A673 (cell line): ENCODE results near the gene ARID3A. TPM values are rescaled to one million over a fixed set of nuclear protein-coding genes. Genes with fewer than 3 reads are reported as not detected.

ENCODE experiments used
- BruUV-seq: library from RNA; stranded (reverse); fragments of 400-500 nt; replicated peaks from 2 replicates; lab custom pipeline; 2021; lab: Mats Ljungman, UMichigan
- CTCF ChIA-PET: fragments of 300-600 bp; sonication (Branson Sonifier 250); formaldehyde crosslinking; loops from one replicate; lab custom pipeline; 2022; ENCODE audit warnings: antibody characterized with exemption; lab: Charles Lee
- POLR2A ChIA-PET: fragments of 300-600 bp; sonication (Branson Sonifier 250); formaldehyde crosslinking; loops from one replicate; lab custom pipeline; 2022; ENCODE audit warnings: antibody characterized with exemption; ENCODE audit not compliant: low non-redundant PET; lab: Charles Lee
- DNase-seq: peaks from one replicate; pipeline ENCODE4 v3.0.0-alpha.2; 2015; ENCODE audit warnings: low spot score
- H3K27ac ChIP-seq: fragments of 200-600 bp; sonication (generic); 2 replicates; pipeline ENCODE4 v1.5.1; 2016; ENCODE audit warnings: mixed run types, low read depth, mild to moderate bottlenecking, mixed read lengths, antibody characterized with exemption, low read length; ENCODE audit not compliant: poor library complexity, severe bottlenecking
- H3K27me3 ChIP-seq: fragments of 200-600 bp; sonication (generic); replicated peaks from 2 replicates; pipeline ENCODE4 v1.6.1; 2017; ENCODE audit warnings: mixed run types, low read depth, mild to moderate bottlenecking, mixed read lengths, antibody characterized with exemption, low read length; ENCODE audit not compliant: insufficient read depth, poor library complexity
- H3K36me3 ChIP-seq: fragments of 200-600 bp; sonication (generic); 2 replicates; pipeline ENCODE4 v1.6.1; 2016; ENCODE audit warnings: mixed run types, mild to moderate bottlenecking, mixed read lengths, antibody characterized with exemption, low read length; ENCODE audit not compliant: insufficient read depth, poor library complexity, severe bottlenecking
- H3K4me1 ChIP-seq: fragments of 200-600 bp; sonication (generic); 2 replicates; pipeline ENCODE4 v1.6.1; 2017; ENCODE audit warnings: mixed run types, mild to moderate bottlenecking, mixed read lengths, antibody characterized with exemption, low read length; ENCODE audit not compliant: insufficient read depth, poor library complexity, severe bottlenecking
- H3K4me3 ChIP-seq: fragments of 200-600 bp; sonication (generic); 2 replicates; pipeline ENCODE4 v1.5.1; 2016; ENCODE audit warnings: low read depth, mixed run types, mild to moderate bottlenecking, mixed read lengths, low read length; ENCODE audit not compliant: poor library complexity, severe bottlenecking
- H3K9me3 ChIP-seq: fragments of 200-600 bp; sonication (generic); 2 replicates; pipeline ENCODE4 v1.6.1; 2016; ENCODE audit warnings: mixed run types, low read depth, mild to moderate bottlenecking, mixed read lengths, antibody characterized with exemption, low read length; ENCODE audit not compliant: poor library complexity, severe bottlenecking
- CTCF ChIP-seq: fragments of 300-800, 200-600 bp; sonication (generic); conservative IDR thresholded peaks from 2 replicates; pipeline ENCODE4 v1.5.1; 2017; ENCODE audit warnings: low read depth, mild to moderate bottlenecking, antibody characterized with exemption, low read length, moderate library complexity, mixed read lengths
- EZH2 ChIP-seq: fragments of 200-600 bp; sonication (generic); IDR thresholded peaks from 2 replicates; pipeline ENCODE4 v1.6.1; 2017; ENCODE audit warnings: borderline replicate concordance, low read depth, mild to moderate bottlenecking, mixed read lengths, antibody characterized with exemption, low read length; ENCODE audit not compliant: poor library complexity, severe bottlenecking
- intact Hi-C: fragments of 100-400 bp; cut with micrococcal nuclease; formaldehyde crosslinking; loops from one replicate; pipeline ENCODE4 v1.10.0; 2022; ENCODE audit not compliant: unreplicated experiment
- total RNA-seq: library from RNA; stranded (reverse); gene quantifications from 2 replicates; pipeline ENCODE4 v1.2.3, GENCODE V29; 2021

The ARID3A gene
- total RNA-seq, 1 experiment from 2014 or later: 19.6 TPM

DNA sequence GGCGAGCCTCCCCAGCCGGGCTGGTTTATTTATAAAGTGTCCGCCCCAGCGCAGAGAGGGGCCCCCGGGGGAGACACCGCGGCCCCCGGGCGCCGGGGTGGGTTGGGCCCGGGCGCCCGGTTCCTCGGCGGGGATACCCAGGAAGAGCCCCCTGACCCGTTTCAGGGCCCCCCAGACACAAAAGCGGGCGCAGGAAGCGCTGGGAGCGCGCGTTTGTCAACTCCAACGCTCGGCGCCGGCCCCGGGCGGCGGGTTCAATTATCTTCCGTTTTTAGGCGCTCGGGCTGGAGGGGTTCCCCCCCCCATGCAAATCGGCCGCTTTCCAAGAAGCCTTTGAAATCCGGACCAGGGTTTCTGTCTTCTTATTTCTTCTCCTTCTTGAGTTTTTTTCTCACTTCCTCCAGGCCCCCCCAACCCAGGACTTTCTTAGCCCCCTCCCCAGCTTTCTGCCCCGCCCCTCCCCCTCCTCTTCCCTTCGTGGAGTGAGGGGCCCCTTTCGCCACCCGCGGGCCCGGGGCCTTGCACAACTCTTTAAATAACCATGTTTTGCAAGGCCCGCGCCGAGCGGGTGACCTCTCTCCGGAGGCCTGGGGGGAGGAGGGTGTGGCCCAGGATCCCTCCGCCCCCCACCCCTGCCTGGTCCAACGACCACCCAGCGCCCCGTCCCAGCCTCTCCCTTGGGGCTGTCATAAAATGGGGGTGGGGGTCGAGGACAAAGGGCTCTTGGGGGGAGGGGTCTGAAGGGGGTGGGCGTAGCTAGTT is 935 bp downstream of the ARID3A start:
- Histone ChIP-seq H3K9me3 (no peaks in the 10 kb centered on the region), H3K4me1 (peaks cover 13% of the 10 kb centered on the region), H3K36me3 (peaks cover 6% of the 10 kb centered on the region), H3K27ac (peak overlapping the region; percentile 92), H3K4me3 (peak overlapping the region; percentile 97), H3K27me3 (no peaks in the 10 kb centered on the region)
- ChIA-PET POLR2A (no interaction called here), CTCF (no interaction called here)
- DNase-seq: peak; percentile 59
- intact Hi-C loops: no loop called here
- no peak for TF ChIP-seq CTCF
- TF ChIP-seq EZH2: no peak
- BruUV-seq: no TSS peak

- Histone ChIP-seq H3K4me3 (peak overlapping the region; percentile 97), H3K27ac (peak overlapping the region; percentile 92), H3K9me3 (no peaks in the 10 kb centered on the region), H3K4me1 (peaks cover 13% of the 10 kb centered on the region), H3K27me3 (no peaks in the 10 kb centered on the region), H3K36me3 (peaks cover 6% of the 10 kb centered on the region)
- ChIA-PET CTCF (no interaction called here), POLR2A (no interaction called here)
- no TSS peak for BruUV-seq
- intact Hi-C loops: no loop called here
- DNase-seq: no peak
- no peak for TF ChIP-seq EZH2
- no peak for TF ChIP-seq CTCF
Observed at GRCh38 chr19:927351-927779, 1.5 kb downstream of the ARID3A start.

GRCh38 chr19:927780-928401 is 2.1 kb downstream of the ARID3A start:
- intact Hi-C loops: no loop called here
- H3K27ac ChIP-seq: peak overlapping the region; percentile 37
- peaks cover 13% of the 10 kb centered on the region for H3K4me1 ChIP-seq
- no TSS peak for BruUV-seq
- DNase-seq: no peak
- H3K9me3 ChIP-seq: no peaks in the 10 kb centered on the region
- POLR2A ChIA-PET: no interaction called here
- TF ChIP-seq EZH2: no peak
- TF ChIP-seq CTCF: no peak
- CTCF ChIA-PET: no interaction called here
- H3K36me3 ChIP-seq: peaks cover 6% of the 10 kb centered on the region
- H3K27me3 ChIP-seq: no peaks in the 10 kb centered on the region
- no peak overlapping the region for H3K4me3 ChIP-seq
